Right atrium auricular region (tissue), 2 donors: ENCODE measurements around the gene CPA1. TPM values are rescaled to one million over a fixed set of nuclear protein-coding genes. Genes with fewer than 3 reads are reported as not detected.

Source experiments
- DNase-seq: peaks from one replicate; pipeline ENCODE4 v3.0.0-alpha.2; 2019; ENCODE audit warnings: low spot score
- H3K27ac ChIP-seq, 2 donors: fragments of 200-600 bp; sonication (generic); 1 replicate in 1 of 2; 2 replicates in 1 of 2; pipeline ENCODE4 v1.5.1; 2016 to 2019
- H3K27me3 ChIP-seq, 2 donors: fragments of 200-600 bp; sonication (generic); one replicate each; pipeline versions ENCODE4 v1.5.1 to v1.6.0; 2017 to 2019
- H3K36me3 ChIP-seq: fragments of 200-600 bp; sonication (generic); one replicate; pipeline ENCODE4 v1.5.1; 2016
- H3K4me1 ChIP-seq, 2 donors: fragments of 200-600 bp; sonication (generic); one replicate each; pipeline versions ENCODE4 v1.5.1 to v1.6.0; 2017 to 2019
- H3K4me3 ChIP-seq, 2 donors: fragments of 200-600 bp; sonication (generic); 1 replicate in 1 of 2; 2 replicates in 1 of 2; pipeline ENCODE4 v1.5.1; 2017 to 2019; ENCODE audit warnings: mild to moderate bottlenecking in 1 of 2, moderate library complexity in 1 of 2
- H3K9me3 ChIP-seq, 2 donors: fragments of 200-600 bp; sonication (generic); one replicate each; pipeline ENCODE4 v1.5.1; 2019
- CTCF ChIP-seq, 2 donors: fragments of 200-600 bp; sonication (generic); IDR thresholded peaks; one replicate each; pipeline ENCODE4 v1.5.1; 2019; ENCODE audit warnings: antibody characterized with exemption in 2 of 2
- total RNA-seq, 2 donors: library from RNA; depleted of rRNA; stranded (reverse); fragments of >200 nt; gene quantifications; one replicate each; pipeline ENCODE4 v1.1.0, GENCODE V29; 2016

Gene CPA1
- total RNA-seq, 2 donors from 2014 or later, result not detected

- no peak overlapping the region for H3K4me3 ChIP-seq
- H3K36me3 ChIP-seq, result no peaks in the 10 kb centered on the region
- H3K27ac ChIP-seq, result no peak overlapping the region
- H3K9me3 ChIP-seq, result no peaks in the 10 kb centered on the region
- H3K27me3 ChIP-seq, result no peaks in the 10 kb centered on the region
- no peaks in the 10 kb centered on the region for H3K4me1 ChIP-seq
- TF ChIP-seq CTCF (IDR thresholded peaks at IDR 0.05), result no peak
- peak; percentile 30 for DNase-seq
Observed at GRCh38 chr7:130385600-130386066, 5.3 kb downstream of the CPA1 start.

- TF ChIP-seq CTCF (IDR thresholded peaks at IDR 0.05), result no peak
- no peak overlapping the region for H3K27ac ChIP-seq
- no peaks in the 10 kb centered on the region for H3K36me3 ChIP-seq
- H3K4me3 ChIP-seq, result no peak overlapping the region
- H3K27me3 ChIP-seq, result no peaks in the 10 kb centered on the region
- no peaks in the 10 kb centered on the region for H3K9me3 ChIP-seq
- peak; percentile 44 for DNase-seq
- H3K4me1 ChIP-seq, result no peaks in the 10 kb centered on the region
Observed at GRCh38 chr7:130386876-130387275, 6.6 kb downstream of the CPA1 start.

GRCh38 chr7:130387306-130387627 is 7.0 kb downstream of the CPA1 start:
- no peak for DNase-seq
- Histone ChIP-seq H3K36me3 (no peaks in the 10 kb centered on the region), H3K27ac (no peak overlapping the region), H3K4me3 (no peak overlapping the region), H3K9me3 (no peaks in the 10 kb centered on the region), H3K4me1 (no peaks in the 10 kb centered on the region), H3K27me3 (no peaks in the 10 kb centered on the region)
- no peak for TF ChIP-seq CTCF (IDR thresholded peaks at IDR 0.05)

GRCh38 chr7:130387628-130388403 is 7.5 kb downstream of the CPA1 start:
- no peaks in the 10 kb centered on the region for H3K36me3 ChIP-seq
- H3K4me1 ChIP-seq, result no peaks in the 10 kb centered on the region
- no peaks in the 10 kb centered on the region for H3K9me3 ChIP-seq
- no peak overlapping the region for H3K4me3 ChIP-seq
- H3K27ac ChIP-seq, result no peak overlapping the region
- TF ChIP-seq CTCF (IDR thresholded peaks at IDR 0.05), result no peak
- DNase-seq, result peak; percentile 58
- H3K27me3 ChIP-seq, result no peaks in the 10 kb centered on the region

GRCh38 chr7:130388671-130389070 is 8.4 kb downstream of the CPA1 start:
- no peak for DNase-seq
- no peaks in the 10 kb centered on the region for H3K27me3 ChIP-seq

More at GRCh38 chr7:130388671-130389070, 8.4 kb downstream of the CPA1 start:
- Histone ChIP-seq H3K36me3 (no peaks in the 10 kb centered on the region), H3K27ac (no peak overlapping the region), H3K9me3 (no peaks in the 10 kb centered on the region), H3K4me3 (no peak overlapping the region), H3K4me1 (no peaks in the 10 kb centered on the region)
- TF ChIP-seq CTCF (IDR thresholded peaks at IDR 0.05), result no peak
